IMR-90 (cell line): ENCODE results near the gene ANP32B. TPM values are rescaled to one million over a fixed set of nuclear protein-coding genes. Genes with fewer than 3 reads are reported as not detected.
A peak's percentile ranks its signal among the peaks of the same experiment; 100 is the strongest.

Source experiments
- ATAC-seq: fragments of 200-7000 bp; cut with Tn5 transposase; 2 replicates; pipeline ENCODE4 v1.9.1; 2020; ENCODE audit warnings: low read depth, mild to moderate bottlenecking, moderate library complexity
- BruUV-seq: library from RNA; stranded (reverse); fragments of 400-500 nt; replicated peaks from 2 replicates; lab custom pipeline; 2021; lab: Mats Ljungman, UMichigan
- CTCF ChIA-PET: fragments of 300-600 bp; formaldehyde crosslinking; extraction: SDS; loops from one replicate; lab custom pipeline; 2021; ENCODE audit warnings: antibody characterized with exemption; lab: Yijun Ruan, JAX
- POLR2A ChIA-PET: fragments of 300-600 bp; sonication (Branson Sonifier 250); formaldehyde crosslinking; loops from one replicate; lab custom pipeline; 2022; ENCODE audit warnings: antibody characterized with exemption; ENCODE audit not compliant: unreplicated experiment; lab: Charles Lee
- DNase-seq: peaks from one replicate; pipeline ENCODE4 v3.0.0; 2013
- H2AFZ ChIP-seq: replicated peaks from 2 replicates; pipeline ENCODE3; 2013; ENCODE audit warnings: low read length, mild to moderate bottlenecking; ENCODE audit not compliant: poor library complexity
- H2AK5ac ChIP-seq: 2 replicates; pipeline ENCODE4 v1.6.1; 2013; ENCODE audit warnings: low read depth, low read length, inconsistent platforms
- H2AK9ac ChIP-seq: replicated peaks from 2 replicates; pipeline ENCODE3; 2013; ENCODE audit warnings: mild to moderate bottlenecking, low read depth, low read length, moderate library complexity; ENCODE audit not compliant: poor library complexity
- H2BK120ac ChIP-seq: 2 replicates; pipeline ENCODE4 v1.6.1; 2013; ENCODE audit warnings: low read depth, low read length, inconsistent platforms
- H2BK15ac ChIP-seq: 3 replicates; pipeline ENCODE4 v1.6.1; 2013; ENCODE audit warnings: low read depth, low read length, inconsistent platforms
- H2BK20ac ChIP-seq: 2 replicates; pipeline ENCODE4 v1.6.1; 2013; ENCODE audit warnings: low read depth, mild to moderate bottlenecking, inconsistent platforms, low read length, moderate library complexity
- H2BK5ac ChIP-seq: 2 replicates; pipeline ENCODE4 v1.6.1; 2013; ENCODE audit warnings: mild to moderate bottlenecking, low read depth, low read length, inconsistent platforms; ENCODE audit not compliant: poor library complexity, severe bottlenecking
- H3K14ac ChIP-seq: replicated peaks from 2 replicates; pipeline ENCODE4 v1.6.1; 2013; ENCODE audit warnings: low read depth, low read length, inconsistent platforms
- H3K18ac ChIP-seq: 2 replicates; pipeline ENCODE4 v1.6.1; 2013; ENCODE audit warnings: low read depth, low read length, control low read depth
- H3K23ac ChIP-seq: 2 replicates; pipeline ENCODE4 v1.6.1; 2013; ENCODE audit warnings: low read depth, low read length, inconsistent platforms
- H3K27ac ChIP-seq: 2 replicates; pipeline ENCODE4 v1.5.1; 2013; ENCODE audit warnings: mild to moderate bottlenecking, control low read depth, low read length; ENCODE audit not compliant: insufficient read depth
- H3K27me3 ChIP-seq: 2 replicates; pipeline ENCODE4 v1.6.1; 2013; ENCODE audit warnings: low read length; ENCODE audit not compliant: control insufficient read depth, insufficient read depth
- H3K36me3 ChIP-seq: 2 replicates; pipeline ENCODE4 v1.6.1; 2013; ENCODE audit warnings: low read length, mixed read lengths; ENCODE audit not compliant: control insufficient read depth, insufficient read depth
- H3K4ac ChIP-seq: 2 replicates; pipeline ENCODE4 v1.6.1; 2013; ENCODE audit warnings: low read depth, low read length, inconsistent platforms
- H3K4me1 ChIP-seq: 2 replicates; pipeline ENCODE4 v1.6.1; 2013; ENCODE audit warnings: low read length, mixed read lengths; ENCODE audit not compliant: control insufficient read depth, insufficient read depth
- H3K4me2 ChIP-seq: 2 replicates; pipeline ENCODE4 v1.6.1; 2013; ENCODE audit warnings: low read depth, mild to moderate bottlenecking, control low read depth, low read length, moderate library complexity
- H3K4me3 ChIP-seq: 2 replicates; pipeline ENCODE4 v1.5.1; 2013; ENCODE audit warnings: low read depth, mild to moderate bottlenecking, control low read depth, low read length, moderate library complexity; ENCODE audit not compliant: insufficient read depth
- H3K56ac ChIP-seq: 2 replicates; pipeline ENCODE4 v1.6.1; 2013; ENCODE audit warnings: low read length, inconsistent platforms; ENCODE audit not compliant: insufficient read depth; ENCODE audit errors: extremely low read depth
- H3K79me1 ChIP-seq, 2 experiments: 2 replicates each; pipeline ENCODE4 v1.6.1; 2013; ENCODE audit warnings: low read length in 2 of 2, inconsistent platforms in 1 of 2, low read depth in 1 of 2
- H3K9ac ChIP-seq: 2 replicates; pipeline ENCODE4 v1.6.1; 2013; ENCODE audit warnings: low read depth, low read length, control low read depth
- H3K9me1 ChIP-seq: 2 replicates; pipeline ENCODE4 v1.6.1; 2013; ENCODE audit warnings: low read length, inconsistent platforms; ENCODE audit not compliant: insufficient read depth
- H3K9me3 ChIP-seq: 2 replicates; pipeline ENCODE4 v1.6.1; 2013; ENCODE audit warnings: low read length; ENCODE audit not compliant: control insufficient read depth, insufficient read depth
- H4K20me1 ChIP-seq: 2 replicates; pipeline ENCODE4 v1.6.1; 2013; ENCODE audit warnings: low read length, inconsistent platforms; ENCODE audit not compliant: insufficient read depth
- H4K5ac ChIP-seq: 2 replicates; pipeline ENCODE4 v1.6.1; 2013; ENCODE audit warnings: mild to moderate bottlenecking, low read depth, low read length, control low read depth
- H4K8ac ChIP-seq, 2 experiments: 2 replicates each; pipeline ENCODE4 v1.6.1; 2013; ENCODE audit warnings: low read depth in 2 of 2, low read length in 2 of 2, control low read depth in 1 of 2, inconsistent platforms in 1 of 2
- H4K91ac ChIP-seq: 2 replicates; pipeline ENCODE4 v1.6.1; 2013; ENCODE audit warnings: low read depth, low read length, inconsistent platforms; ENCODE audit not compliant: insufficient read depth
- NFE2L2 ChIP-seq: fragments of 150-350 bp; IDR thresholded peaks from 2 replicates; pipeline ENCODE4 v1.6.1; 2016; ENCODE audit warnings: low read depth, mild to moderate bottlenecking, low read length
- RAD21 ChIP-seq: IDR thresholded peaks from 2 replicates; pipeline ENCODE4 v1.6.1; 2012; ENCODE audit warnings: low read length, improper control_type of control experiment
- WGBS, 2 experiments: methylation state at CpG; one replicate each; pipeline versions ENCODE4 v1.1.5 to v1.1.7; 2013; ENCODE audit warnings: missing lambda C conversion rate in 2 of 2; ENCODE audit not compliant: insufficient read length in 1 of 2; ENCODE audit errors: extremely low coverage in 2 of 2; 5-methylcytosine and 5-hydroxymethylcytosine counted together
- dilution Hi-C: fragments of 300-500 bp; cut with HindIII; formaldehyde crosslinking; loops from one replicate; pipeline ENCODE4 v1.14.3; 2018; ENCODE audit warnings: low sequenced_read_pairs; ENCODE audit not compliant: unreplicated experiment
- in situ Hi-C: fragments of 300-500 bp; cut with MboI; formaldehyde crosslinking; loops from 3 replicates; pipeline ENCODE4 v1.14.3; 2019; ENCODE audit warnings: low sequenced_read_pairs, inconsistent platforms, mixed read lengths
- intact Hi-C: fragments of 100-400 bp; cut with micrococcal nuclease; formaldehyde crosslinking; loops from 2 replicates; pipeline ENCODE4 v1.10.0; 2022
- polyA plus RNA-seq, 3 experiments: library from polyadenylated mRNA; depleted of rRNA; stranded (reverse); fragments of >200 nt; gene quantifications; 2 replicates each; pipeline ENCODE4 v1.2.3, GENCODE V29; 2012; ENCODE audit warnings: low replicate concordance in 1 of 3
- total RNA-seq: library from RNA; depleted of rRNA; stranded (reverse); fragments of >200 nt; gene quantifications from 2 replicates; pipeline ENCODE4 v1.2.3, GENCODE V29; 2012
- TF ChIP-seq, protein P1 (sequence below): conservative IDR thresholded peaks from 2 replicates; pipeline ENCODE4 v1.5.1; 2012; ENCODE audit warnings: mild to moderate bottlenecking, low read depth, low read length, improper control_type of control experiment
- TF ChIP-seq, protein P2 (sequence below): fragments of 150-350 bp; IDR thresholded peaks from 2 replicates; pipeline ENCODE4 v1.6.1; 2017; ENCODE audit warnings: mild to moderate bottlenecking, antibody characterized with exemption, low read length, low read depth

Gene ANP32B
- total and polyA plus RNA-seq, 2 of the 4 experiments (the other 2 are of a cell fraction), result 3.9 to 46.8 TPM

DNA sequence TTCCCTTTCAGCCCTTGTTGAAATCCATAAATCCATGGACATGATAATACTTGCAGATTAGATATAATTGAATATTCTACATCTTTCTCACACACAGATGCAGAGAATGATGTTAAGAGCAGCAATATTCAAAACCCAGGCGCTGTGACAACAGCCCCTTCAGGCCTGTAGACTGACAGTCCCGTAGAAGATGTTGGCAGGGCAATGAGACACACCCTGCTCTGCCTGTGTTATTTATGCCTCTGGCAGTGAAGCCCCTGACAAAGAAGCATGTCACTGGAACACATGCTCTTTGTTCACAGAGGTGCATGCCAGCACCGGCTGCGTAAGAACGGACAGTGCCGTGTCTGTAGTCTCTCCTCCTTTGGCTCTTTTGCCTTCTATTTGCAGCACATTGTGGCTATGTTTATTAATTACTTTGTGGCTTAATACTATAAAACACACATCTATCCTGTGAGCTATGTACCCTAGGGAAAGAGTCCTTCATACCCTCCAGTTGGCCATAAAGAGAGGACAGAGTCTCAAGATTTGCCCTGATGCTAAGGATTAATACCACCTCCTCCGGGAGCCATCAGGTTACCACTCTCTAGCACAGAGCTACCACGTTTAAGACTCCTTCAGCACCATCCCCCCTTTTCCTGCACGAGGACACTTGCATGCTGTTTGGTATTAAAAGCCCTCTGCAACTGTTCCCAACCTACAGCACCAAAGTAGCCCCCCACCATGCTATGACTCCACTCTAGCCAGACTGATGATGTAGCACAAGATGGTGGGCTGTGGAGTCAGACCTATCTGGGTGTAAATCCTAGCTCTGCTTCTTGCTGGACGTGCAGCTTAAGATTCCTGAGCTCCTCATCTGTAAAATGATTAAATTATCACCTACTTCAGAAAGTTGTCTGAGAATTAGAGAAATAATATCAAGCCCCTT lies 2.0 kb upstream of the ANP32B start:
- Histone ChIP-seq H3K79me1 (peaks cover 0 to 8% of the 10 kb centered on the region in 2 experiments; a peak in 2 of 4 replicates), H4K8ac (no peak overlapping the region), H3K56ac (no peak overlapping the region), H3K9me1 (peaks cover 2% of the 10 kb centered on the region; the same call in 1 of the 2 replicates), H3K4ac (0 out of 2 replicates have a peak overlapping the region, but pooled peaks have one; percentile 17), H3K36me3 (no peaks in the 10 kb centered on the region), H2BK20ac (no peak overlapping the region), H2BK120ac (no peak overlapping the region), H3K4me1 (peaks cover 3% of the 10 kb centered on the region; the same call in 1 of the 2 replicates), H4K20me1 (peaks cover 12% of the 10 kb centered on the region), H3K14ac (no peak overlapping the region), H2BK15ac (no peak overlapping the region), H3K4me3 (no peak overlapping the region), H3K18ac (no peak overlapping the region), H4K91ac (no peak overlapping the region), H3K9me3 (no peaks in the 10 kb centered on the region), H4K5ac (no peak overlapping the region), H2AK5ac (no peak overlapping the region), H3K27me3 (no peaks in the 10 kb centered on the region; the same call in 1 of the 2 replicates), H3K4me2 (no peak overlapping the region), H2AFZ (no peak overlapping the region), H3K9ac (no peak overlapping the region), H3K27ac (no peak overlapping the region), H3K23ac (peak overlapping the region; percentile 56), H2AK9ac (peak overlapping the region; percentile 57), H2BK5ac (no peak overlapping the region)
- in situ Hi-C loops (no loop called here), dilution Hi-C loops (no loop called here), intact Hi-C loops (no loop called here)
- ATAC-seq (no peak), DNase-seq (no peak)
- CTCF ChIA-PET, result no interaction called here
- POLR2A ChIA-PET, result no interaction called here
- BruUV-seq, result no TSS peak
- TF ChIP-seq NFE2L2 (no peak), RAD21 (no peak)
- TF ChIP-seq, protein P1, sequence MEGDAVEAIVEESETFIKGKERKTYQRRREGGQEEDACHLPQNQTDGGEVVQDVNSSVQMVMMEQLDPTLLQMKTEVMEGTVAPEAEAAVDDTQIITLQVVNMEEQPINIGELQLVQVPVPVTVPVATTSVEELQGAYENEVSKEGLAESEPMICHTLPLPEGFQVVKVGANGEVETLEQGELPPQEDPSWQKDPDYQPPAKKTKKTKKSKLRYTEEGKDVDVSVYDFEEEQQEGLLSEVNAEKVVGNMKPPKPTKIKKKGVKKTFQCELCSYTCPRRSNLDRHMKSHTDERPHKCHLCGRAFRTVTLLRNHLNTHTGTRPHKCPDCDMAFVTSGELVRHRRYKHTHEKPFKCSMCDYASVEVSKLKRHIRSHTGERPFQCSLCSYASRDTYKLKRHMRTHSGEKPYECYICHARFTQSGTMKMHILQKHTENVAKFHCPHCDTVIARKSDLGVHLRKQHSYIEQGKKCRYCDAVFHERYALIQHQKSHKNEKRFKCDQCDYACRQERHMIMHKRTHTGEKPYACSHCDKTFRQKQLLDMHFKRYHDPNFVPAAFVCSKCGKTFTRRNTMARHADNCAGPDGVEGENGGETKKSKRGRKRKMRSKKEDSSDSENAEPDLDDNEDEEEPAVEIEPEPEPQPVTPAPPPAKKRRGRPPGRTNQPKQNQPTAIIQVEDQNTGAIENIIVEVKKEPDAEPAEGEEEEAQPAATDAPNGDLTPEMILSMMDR, result no peak
- TF ChIP-seq, protein P2, sequence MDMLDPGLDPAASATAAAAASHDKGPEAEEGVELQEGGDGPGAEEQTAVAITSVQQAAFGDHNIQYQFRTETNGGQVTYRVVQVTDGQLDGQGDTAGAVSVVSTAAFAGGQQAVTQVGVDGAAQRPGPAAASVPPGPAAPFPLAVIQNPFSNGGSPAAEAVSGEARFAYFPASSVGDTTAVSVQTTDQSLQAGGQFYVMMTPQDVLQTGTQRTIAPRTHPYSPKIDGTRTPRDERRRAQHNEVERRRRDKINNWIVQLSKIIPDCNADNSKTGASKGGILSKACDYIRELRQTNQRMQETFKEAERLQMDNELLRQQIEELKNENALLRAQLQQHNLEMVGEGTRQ, result no peak
- 65% methylated on average over 4 of the region's 10 CpGs; no CpG with 5 or more reads in 1 of the 2 experiments for WGBS, 2 experiments
